B cell (primary cell): Measurements from ENCODE around the gene TTC27.

ENCODE experiments used
- EZH2 ChIP-seq: IDR thresholded peaks from 2 replicates; pipeline ENCODE4 v1.6.1; 2012; ENCODE audit warnings: borderline replicate concordance, low read depth, mild to moderate bottlenecking, moderate library complexity, low read length; ENCODE audit not compliant: insufficient read depth, poor library complexity, severe bottlenecking
- TF ChIP-seq, protein P1 (sequence below): fragments of 200-600 bp; IDR thresholded peaks from one replicate; pipeline ENCODE4 v1.8.0; 2022; ENCODE audit warnings: antibody characterized with exemption, mild to moderate bottlenecking

DNA sequence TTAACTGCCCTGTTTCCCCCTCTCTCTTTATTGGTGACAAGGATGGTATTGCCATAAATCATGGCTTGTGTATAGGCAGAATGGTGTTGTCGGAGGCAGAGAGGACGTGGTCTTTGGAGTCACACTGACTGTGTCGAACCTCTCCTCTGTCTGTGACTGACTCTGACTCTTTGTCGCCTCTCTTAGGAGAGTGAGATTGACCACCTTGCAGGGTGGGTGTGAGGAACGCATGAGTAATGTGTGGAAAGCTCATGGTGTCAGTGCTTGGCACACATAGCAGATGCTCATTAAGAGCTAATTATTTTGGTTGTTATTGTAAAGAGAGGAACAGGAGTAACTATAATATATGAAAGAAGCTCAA lies 145.6 kb downstream of the TTC27 start:
- no peak for TF ChIP-seq EZH2
- TF ChIP-seq, protein P1, sequence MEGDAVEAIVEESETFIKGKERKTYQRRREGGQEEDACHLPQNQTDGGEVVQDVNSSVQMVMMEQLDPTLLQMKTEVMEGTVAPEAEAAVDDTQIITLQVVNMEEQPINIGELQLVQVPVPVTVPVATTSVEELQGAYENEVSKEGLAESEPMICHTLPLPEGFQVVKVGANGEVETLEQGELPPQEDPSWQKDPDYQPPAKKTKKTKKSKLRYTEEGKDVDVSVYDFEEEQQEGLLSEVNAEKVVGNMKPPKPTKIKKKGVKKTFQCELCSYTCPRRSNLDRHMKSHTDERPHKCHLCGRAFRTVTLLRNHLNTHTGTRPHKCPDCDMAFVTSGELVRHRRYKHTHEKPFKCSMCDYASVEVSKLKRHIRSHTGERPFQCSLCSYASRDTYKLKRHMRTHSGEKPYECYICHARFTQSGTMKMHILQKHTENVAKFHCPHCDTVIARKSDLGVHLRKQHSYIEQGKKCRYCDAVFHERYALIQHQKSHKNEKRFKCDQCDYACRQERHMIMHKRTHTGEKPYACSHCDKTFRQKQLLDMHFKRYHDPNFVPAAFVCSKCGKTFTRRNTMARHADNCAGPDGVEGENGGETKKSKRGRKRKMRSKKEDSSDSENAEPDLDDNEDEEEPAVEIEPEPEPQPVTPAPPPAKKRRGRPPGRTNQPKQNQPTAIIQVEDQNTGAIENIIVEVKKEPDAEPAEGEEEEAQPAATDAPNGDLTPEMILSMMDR, result no peak
